ENCODE data around the gene TPSAB1. TPM values are rescaled to one million over a fixed set of nuclear protein-coding genes. Genes with fewer than 3 reads are reported as not detected.
"Not testable (repeated sequence)": the region's sequence is repeated elsewhere in the genome, so short reads cannot be mapped to it uniquely, and the experiment has no call there.

Gene TPSAB1
- 0.30 TPM for polyA plus RNA-seq
- long read RNA-seq, donor 1, result 0 reads
- long read RNA-seq, donor 2, result 0 reads
- long read RNA-seq, donor 3, result 0 reads
- long read RNA-seq, donor 4, result 0 reads
- long read RNA-seq, donor 5, partial matches to known transcripts, result 0 of 2 reads
- long read RNA-seq, donor 5, other reads (novel, unspliced or antisense), result 0 of 2 reads
- long read RNA-seq, donor 6, result 0 reads
- long read RNA-seq, donor 7, result 0 reads
- long read RNA-seq, donor 8, partial matches to known transcripts, result 0 of 3 reads
- long read RNA-seq, donor 8, other reads (novel, unspliced or antisense), result 0 of 3 reads
- long read RNA-seq, donor 9, result 0 reads
- long read RNA-seq, donor 10, result 0 reads
- long read RNA-seq, donor 11, result 0 reads

- DNase-seq; H3K27me3 ChIP-seq (ENCODE audit: control insufficient read depth, insufficient read depth, low read length); H3K9me3 ChIP-seq (ENCODE audit: control insufficient read depth, low read depth, low read length); H3K27ac ChIP-seq (ENCODE audit: low read length); H3K4me3 ChIP-seq (ENCODE audit: low read length); H3K4me1 ChIP-seq (ENCODE audit: control insufficient read depth, insufficient read depth, low read length); H3K36me3 ChIP-seq (ENCODE audit: control insufficient read depth, insufficient read depth, low read length): not testable (repeated sequence)
- no CpG with 5 or more reads among the region's 12 CpGs for WGBS (ENCODE audit: insufficient coverage, low lambda C conversion rate)
Measured at GRCh38 chr16:1240436-1240835, at the start of gene TPSAB1. TSS of gene TPSAB1 (plus strand) at chr16:1240705. CDS start at chr16:1240939, 234 bp downstream.

GRCh38 chr16:1190789-1191188 is 49.7 kb upstream of the TPSAB1 start:
- not testable (repeated sequence) for H3K27ac ChIP-seq (ENCODE audit: low read length)

GRCh38 chr16:1192384-1193073 is 48.0 kb upstream of the TPSAB1 start:
- no CpG with 5 or more reads among the region's 9 CpGs for WGBS (ENCODE audit: insufficient coverage, low lambda C conversion rate)

More at GRCh38 chr16:1190789-1191188, 49.7 kb upstream of the TPSAB1 start:
- not testable (repeated sequence) for H3K27me3 ChIP-seq (ENCODE audit: control insufficient read depth, insufficient read depth, low read length); H3K4me3 ChIP-seq (ENCODE audit: low read length); H3K4me1 ChIP-seq (ENCODE audit: control insufficient read depth, insufficient read depth, low read length); DNase-seq; H3K36me3 ChIP-seq (ENCODE audit: control insufficient read depth, insufficient read depth, low read length); H3K9me3 ChIP-seq (ENCODE audit: control insufficient read depth, low read depth, low read length)
- no CpG with 5 or more reads among the region's 11 CpGs for WGBS (ENCODE audit: insufficient coverage, low lambda C conversion rate)

GRCh38 chr16:1193143-1193824 is 47.2 kb upstream of the TPSAB1 start:
- Histone ChIP-seq H3K27me3 (ENCODE audit: control insufficient read depth, insufficient read depth, low read length) (no peaks in the 10 kb centered on the region), H3K27ac (ENCODE audit: low read length) (no peak overlapping the region), H3K9me3 (ENCODE audit: control insufficient read depth, low read depth, low read length) (no peaks in the 10 kb centered on the region), H3K4me3 (ENCODE audit: low read length) (no peak overlapping the region), H3K36me3 (ENCODE audit: control insufficient read depth, insufficient read depth, low read length) (no peaks in the 10 kb centered on the region), H3K4me1 (ENCODE audit: control insufficient read depth, insufficient read depth, low read length) (peaks cover 9% of the 10 kb centered on the region)
- no CpG with 5 or more reads among the region's 30 CpGs for WGBS (ENCODE audit: insufficient coverage, low lambda C conversion rate)
- no peak for DNase-seq

More at GRCh38 chr16:1192384-1193073, 48.0 kb upstream of the TPSAB1 start:
- Histone ChIP-seq H3K27ac (ENCODE audit: low read length) (no peak overlapping the region), H3K36me3 (ENCODE audit: control insufficient read depth, insufficient read depth, low read length) (no peaks in the 10 kb centered on the region), H3K9me3 (ENCODE audit: control insufficient read depth, low read depth, low read length) (no peaks in the 10 kb centered on the region), H3K27me3 (ENCODE audit: control insufficient read depth, insufficient read depth, low read length) (no peaks in the 10 kb centered on the region), H3K4me1 (ENCODE audit: control insufficient read depth, insufficient read depth, low read length) (peaks cover 9% of the 10 kb centered on the region), H3K4me3 (ENCODE audit: low read length) (no peak overlapping the region)
- DNase-seq, result no peak

- Histone ChIP-seq H3K9me3 (ENCODE audit: control insufficient read depth, low read depth, low read length) (no peaks in the 10 kb centered on the region), H3K36me3 (ENCODE audit: control insufficient read depth, insufficient read depth, low read length) (no peaks in the 10 kb centered on the region), H3K4me3 (ENCODE audit: low read length) (no peak overlapping the region), H3K27ac (ENCODE audit: low read length) (no peak overlapping the region), H3K27me3 (ENCODE audit: control insufficient read depth, insufficient read depth, low read length) (no peaks in the 10 kb centered on the region), H3K4me1 (ENCODE audit: control insufficient read depth, insufficient read depth, low read length) (peaks cover 9% of the 10 kb centered on the region)
- no peak for DNase-seq
- no CpG with 5 or more reads among the region's 29 CpGs for WGBS (ENCODE audit: insufficient coverage, low lambda C conversion rate)
Measured at GRCh38 chr16:1193825-1194581, 46.5 kb upstream of the TPSAB1 start.

- no peaks in the 10 kb centered on the region for H3K9me3 ChIP-seq (ENCODE audit: control insufficient read depth, low read depth, low read length)
- no peak overlapping the region for H3K4me3 ChIP-seq (ENCODE audit: low read length)
- H3K27ac ChIP-seq (ENCODE audit: low read length), result no peak overlapping the region
- no peaks in the 10 kb centered on the region for H3K27me3 ChIP-seq (ENCODE audit: control insufficient read depth, insufficient read depth, low read length)
- H3K36me3 ChIP-seq (ENCODE audit: control insufficient read depth, insufficient read depth, low read length), result no peaks in the 10 kb centered on the region
- no CpG with 5 or more reads among the region's 61 CpGs for WGBS (ENCODE audit: insufficient coverage, low lambda C conversion rate)
- peak in 1 of 2 donors; percentile 41 for DNase-seq
- peaks cover 9% of the 10 kb centered on the region for H3K4me1 ChIP-seq (ENCODE audit: control insufficient read depth, insufficient read depth, low read length)
Measured at GRCh38 chr16:1194665-1195392, 45.7 kb upstream of the TPSAB1 start.

- Histone ChIP-seq H3K27me3 (ENCODE audit: control insufficient read depth, insufficient read depth, low read length) (no peaks in the 10 kb centered on the region), H3K9me3 (ENCODE audit: control insufficient read depth, low read depth, low read length) (peaks cover 3% of the 10 kb centered on the region), H3K36me3 (ENCODE audit: control insufficient read depth, insufficient read depth, low read length) (no peaks in the 10 kb centered on the region), H3K4me3 (ENCODE audit: low read length) (no peak overlapping the region), H3K27ac (ENCODE audit: low read length) (no peak overlapping the region), H3K4me1 (ENCODE audit: control insufficient read depth, insufficient read depth, low read length) (peaks cover 9% of the 10 kb centered on the region)
- WGBS (ENCODE audit: insufficient coverage, low lambda C conversion rate), result no CpG with 5 or more reads among the region's 14 CpGs
- no peak for DNase-seq
Measured at GRCh38 chr16:1195393-1195666, 45.2 kb upstream of the TPSAB1 start.

- no peak overlapping the region for H3K27ac ChIP-seq (ENCODE audit: low read length)
- H3K27me3 ChIP-seq (ENCODE audit: control insufficient read depth, insufficient read depth, low read length), result no peaks in the 10 kb centered on the region
- H3K9me3 ChIP-seq (ENCODE audit: control insufficient read depth, low read depth, low read length), result peaks cover 6% of the 10 kb centered on the region
- H3K4me1 ChIP-seq (ENCODE audit: control insufficient read depth, insufficient read depth, low read length), result peaks cover 9% of the 10 kb centered on the region
- DNase-seq, result no peak
- no peak overlapping the region for H3K4me3 ChIP-seq (ENCODE audit: low read length)
- no peaks in the 10 kb centered on the region for H3K36me3 ChIP-seq (ENCODE audit: control insufficient read depth, insufficient read depth, low read length)
- WGBS (ENCODE audit: insufficient coverage, low lambda C conversion rate), result no CpG with 5 or more reads among the region's 11 CpGs
Measured at GRCh38 chr16:1196494-1196893, 44.0 kb upstream of the TPSAB1 start.

GRCh38 chr16:1197237-1197866 is 43.2 kb upstream of the TPSAB1 start:
- Histone ChIP-seq H3K27me3 (ENCODE audit: control insufficient read depth, insufficient read depth, low read length) (no peaks in the 10 kb centered on the region), H3K4me3 (ENCODE audit: low read length) (no peak overlapping the region), H3K9me3 (ENCODE audit: control insufficient read depth, low read depth, low read length) (peaks cover 6% of the 10 kb centered on the region), H3K27ac (ENCODE audit: low read length) (no peak overlapping the region), H3K36me3 (ENCODE audit: control insufficient read depth, insufficient read depth, low read length) (no peaks in the 10 kb centered on the region), H3K4me1 (ENCODE audit: control insufficient read depth, insufficient read depth, low read length) (peaks cover 9% of the 10 kb centered on the region)
- DNase-seq, result no peak
- WGBS (ENCODE audit: insufficient coverage, low lambda C conversion rate), result no CpG with 5 or more reads among the region's 19 CpGs

All from large intestine (tissue), 12 donors.